Measurements from ENCODE around the gene CNOT6.

CNOT6 gene

DNA sequence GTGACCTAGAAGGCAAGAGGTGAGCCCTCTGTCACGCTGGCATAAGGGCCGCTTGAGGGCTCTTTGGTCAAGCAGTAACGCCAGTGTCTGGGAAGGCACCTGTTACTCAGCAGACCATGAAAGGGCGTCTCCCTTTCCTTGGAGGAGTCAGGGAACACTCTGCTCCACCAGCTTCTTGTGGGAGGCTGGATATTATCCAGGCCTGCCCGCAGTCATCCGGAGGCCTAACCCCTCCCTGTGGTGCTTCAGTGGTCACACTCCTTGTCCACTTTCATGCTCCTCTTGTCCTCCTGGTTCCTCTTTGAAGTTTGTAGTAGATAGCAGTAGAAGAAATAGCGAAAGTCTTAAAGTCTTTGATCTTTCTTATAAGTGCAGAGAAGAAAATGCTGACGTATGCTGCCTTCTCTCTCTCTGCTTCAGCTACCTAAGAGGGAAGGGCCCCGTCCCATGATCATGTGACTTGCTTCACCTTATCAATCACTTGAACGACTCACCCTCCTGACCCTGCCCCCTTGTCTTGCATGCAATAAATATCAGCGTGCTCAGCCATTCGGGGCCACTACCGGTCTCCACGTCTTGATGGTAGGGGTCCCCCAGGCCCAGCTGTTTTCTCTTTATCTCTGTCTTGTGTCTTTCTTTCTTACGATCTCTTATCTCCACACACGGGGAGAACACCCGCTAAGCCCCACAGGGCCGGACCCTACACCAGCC is 113.8 kb downstream of the CNOT6 start:
- no peak overlapping the region for H3K27ac ChIP-seq
- TF ChIP-seq, protein P1, sequence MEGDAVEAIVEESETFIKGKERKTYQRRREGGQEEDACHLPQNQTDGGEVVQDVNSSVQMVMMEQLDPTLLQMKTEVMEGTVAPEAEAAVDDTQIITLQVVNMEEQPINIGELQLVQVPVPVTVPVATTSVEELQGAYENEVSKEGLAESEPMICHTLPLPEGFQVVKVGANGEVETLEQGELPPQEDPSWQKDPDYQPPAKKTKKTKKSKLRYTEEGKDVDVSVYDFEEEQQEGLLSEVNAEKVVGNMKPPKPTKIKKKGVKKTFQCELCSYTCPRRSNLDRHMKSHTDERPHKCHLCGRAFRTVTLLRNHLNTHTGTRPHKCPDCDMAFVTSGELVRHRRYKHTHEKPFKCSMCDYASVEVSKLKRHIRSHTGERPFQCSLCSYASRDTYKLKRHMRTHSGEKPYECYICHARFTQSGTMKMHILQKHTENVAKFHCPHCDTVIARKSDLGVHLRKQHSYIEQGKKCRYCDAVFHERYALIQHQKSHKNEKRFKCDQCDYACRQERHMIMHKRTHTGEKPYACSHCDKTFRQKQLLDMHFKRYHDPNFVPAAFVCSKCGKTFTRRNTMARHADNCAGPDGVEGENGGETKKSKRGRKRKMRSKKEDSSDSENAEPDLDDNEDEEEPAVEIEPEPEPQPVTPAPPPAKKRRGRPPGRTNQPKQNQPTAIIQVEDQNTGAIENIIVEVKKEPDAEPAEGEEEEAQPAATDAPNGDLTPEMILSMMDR (IDR thresholded peaks at IDR 0.05) = no peak
- TF ChIP-seq ZFX (IDR thresholded peaks at IDR 0.05; ENCODE audit: borderline replicate concordance) = no peak

DNA sequence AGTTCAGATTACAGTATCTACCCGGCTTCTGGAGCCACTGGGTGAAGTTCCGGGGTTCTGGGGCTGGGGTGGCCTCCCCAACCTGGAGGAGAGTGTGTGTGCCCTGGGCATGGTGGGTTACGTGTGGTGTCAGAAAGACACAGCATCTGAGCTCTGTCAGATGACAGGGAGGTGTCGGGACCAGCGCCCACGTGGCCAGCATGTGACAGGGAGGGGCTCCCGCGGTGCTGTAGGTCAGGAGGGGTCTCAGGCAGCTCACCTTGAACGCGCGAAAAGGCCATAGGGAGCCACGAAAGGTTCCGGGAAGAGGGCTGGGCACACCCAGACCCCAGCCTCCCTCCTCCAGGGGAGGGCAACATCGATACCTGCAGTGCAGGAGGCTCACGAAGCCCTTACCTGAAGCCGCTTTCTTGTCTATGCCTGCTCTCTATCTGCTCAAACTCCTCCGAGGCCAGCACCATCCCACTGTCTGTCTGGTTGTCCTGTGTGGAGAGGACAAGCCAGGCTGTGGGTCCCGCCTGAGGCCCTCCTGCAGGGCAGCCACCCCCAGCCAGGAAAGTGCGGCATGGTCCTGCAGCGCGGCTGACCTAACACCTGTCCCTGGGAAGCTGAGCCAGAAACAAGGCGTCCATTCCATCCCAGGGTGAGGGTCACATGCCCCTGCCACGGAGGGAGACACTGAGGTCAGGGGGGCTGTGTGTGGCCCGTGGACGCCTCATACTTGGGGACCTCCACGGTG is 114.6 kb downstream of the CNOT6 start:
- TF ChIP-seq ZFX (IDR thresholded peaks at IDR 0.05; ENCODE audit: borderline replicate concordance) = no peak
- TF ChIP-seq, protein P1 (IDR thresholded peaks at IDR 0.05) = no peak
- no peak overlapping the region for H3K27ac ChIP-seq

DNA sequence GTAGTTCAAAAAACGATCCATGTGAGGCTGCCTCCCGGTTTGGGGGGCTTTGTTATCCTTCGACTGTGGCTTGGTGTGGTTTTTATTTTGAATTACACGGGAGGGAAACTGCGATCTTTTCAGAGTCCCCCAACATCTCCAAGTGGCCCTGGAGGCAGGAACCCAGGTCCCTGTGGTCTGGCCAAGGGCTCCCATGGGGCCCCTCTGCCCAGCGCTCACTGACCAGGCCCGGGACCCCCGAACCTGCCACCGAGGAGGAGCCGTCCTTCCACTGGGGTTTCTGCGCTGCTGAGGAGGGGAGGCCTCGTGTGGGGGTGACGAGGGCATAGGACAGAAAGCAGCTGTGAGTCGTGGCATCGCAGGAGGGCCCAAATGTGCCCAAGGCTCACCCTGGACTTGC is 115.2 kb downstream of the CNOT6 start:
- TF ChIP-seq ZFX (IDR thresholded peaks at IDR 0.05; ENCODE audit: borderline replicate concordance) = no peak
- TF ChIP-seq, protein P1 (IDR thresholded peaks at IDR 0.05) = no peak

DNA sequence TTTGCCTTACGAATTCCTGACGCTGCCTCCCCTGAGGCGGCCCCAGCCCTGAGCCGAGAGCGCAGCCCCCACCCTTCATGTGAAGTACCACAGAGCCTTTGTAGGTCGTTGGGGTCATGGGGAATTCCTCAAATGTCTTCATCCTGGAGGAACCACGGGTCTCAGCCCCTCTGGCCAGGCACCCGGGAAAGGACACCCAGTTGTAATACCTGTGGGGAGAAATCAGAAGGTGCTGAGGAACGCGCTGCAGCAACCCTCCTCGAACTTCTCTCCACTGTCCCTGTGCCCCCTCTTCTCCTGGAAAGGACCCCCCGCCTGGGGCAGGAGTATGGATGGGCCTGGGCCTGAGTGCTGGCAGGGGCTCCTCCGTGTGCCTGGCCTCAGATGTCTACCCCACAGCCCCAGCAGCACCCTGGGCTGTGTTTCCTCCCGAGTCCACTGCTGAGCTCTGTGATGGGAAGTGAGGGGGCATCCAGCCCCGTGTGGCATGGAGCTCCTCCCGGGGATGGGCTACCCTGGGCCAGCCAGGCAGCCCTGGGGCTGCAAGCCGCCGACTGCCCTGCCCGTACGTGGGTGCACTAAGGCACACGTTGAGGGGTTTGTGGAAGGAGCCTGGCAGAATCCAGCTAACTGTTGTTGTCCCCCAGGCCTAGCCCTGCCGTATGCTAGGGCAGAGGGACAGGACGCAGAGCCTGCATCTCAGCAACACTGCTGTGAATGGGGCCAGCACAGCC is 115.8 kb downstream of the CNOT6 start:
- TF ChIP-seq ZFX (IDR thresholded peaks at IDR 0.05; ENCODE audit: borderline replicate concordance) = no peak
- TF ChIP-seq, protein P1 (IDR thresholded peaks at IDR 0.05) = no peak
- H3K27ac ChIP-seq = no peak overlapping the region

More for the DNA sequence above, 115.2 kb downstream of the CNOT6 start:
- no peak overlapping the region for H3K27ac ChIP-seq

DNA sequence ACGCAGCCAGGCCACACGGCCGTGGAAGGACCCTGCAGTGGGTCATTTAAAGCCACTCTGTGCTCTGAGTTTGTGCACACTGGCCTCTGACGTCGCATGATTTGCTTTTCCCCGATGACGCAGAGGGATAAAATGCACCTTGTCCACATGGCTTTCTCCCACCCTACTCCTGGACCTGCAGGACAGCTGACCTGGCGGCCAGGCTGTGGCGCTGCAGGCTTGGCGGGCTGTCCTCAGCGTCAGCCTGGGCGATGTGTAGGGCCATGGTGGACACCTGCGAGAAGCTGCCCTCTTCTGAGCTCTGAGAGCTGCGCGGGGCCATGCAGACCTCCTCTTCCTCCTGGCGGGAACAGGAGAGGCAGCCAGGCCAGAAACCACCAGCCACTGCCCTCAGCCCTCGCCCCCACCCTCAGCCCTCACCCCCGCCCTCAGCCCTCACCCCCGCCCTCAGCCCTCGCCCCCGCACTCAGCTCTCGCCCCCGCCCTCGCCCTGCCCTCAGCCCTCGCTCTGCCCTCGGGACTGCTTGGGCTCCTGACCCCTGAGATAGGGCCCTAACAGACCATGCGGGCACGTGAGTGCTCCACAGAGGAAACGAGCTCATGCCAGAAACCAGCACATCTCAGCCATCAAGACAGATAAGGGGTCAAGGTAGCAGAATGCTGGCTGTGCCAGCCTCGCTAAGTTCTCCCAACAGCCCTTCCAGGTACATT is 117.1 kb downstream of the CNOT6 start:
- H3K27ac ChIP-seq = no peak overlapping the region
- no peak for TF ChIP-seq ZFX (IDR thresholded peaks at IDR 0.05; ENCODE audit: borderline replicate concordance)
- TF ChIP-seq, protein P1 (IDR thresholded peaks at IDR 0.05) = peak; percentile 64

DNA sequence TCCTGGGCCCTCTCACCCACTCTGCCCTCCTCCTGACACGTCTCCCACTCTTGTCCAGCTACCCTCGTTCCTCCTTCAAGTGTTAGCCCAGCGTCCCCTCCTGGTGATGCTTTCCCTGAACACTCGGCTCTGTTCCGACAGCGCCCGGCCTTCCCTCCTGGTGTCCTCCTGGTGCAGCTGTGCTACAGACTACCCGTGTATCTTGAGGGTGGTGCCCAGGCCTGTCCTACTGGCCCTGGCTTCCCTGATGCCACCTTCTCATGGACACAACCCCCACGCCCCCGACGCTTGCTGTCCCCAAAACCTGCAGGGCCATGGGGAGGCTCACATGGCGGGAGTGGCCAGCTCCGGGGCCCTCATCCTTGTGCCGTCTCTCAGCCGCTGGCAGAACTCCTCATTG is 118.5 kb downstream of the CNOT6 start:
- H3K27ac ChIP-seq = no peak overlapping the region
- no peak for TF ChIP-seq ZFX (IDR thresholded peaks at IDR 0.05; ENCODE audit: borderline replicate concordance)
- TF ChIP-seq, protein P1 (IDR thresholded peaks at IDR 0.05) = no peak
